ENCODE data around the gene VAPB.

- TF ChIP-seq POLR2A (IDR thresholded peaks at IDR 0.05) (no peak), CTCF (IDR thresholded peaks at IDR 0.05) (no peak)
These were observed 94.0 kb downstream of the VAPB start for GRCh38 chr20:58483051-58483450.
